GM12874 (cell line): ENCODE measurements around the gene ANO10.

Experiments
- CTCF ChIP-seq: IDR thresholded peaks from 2 replicates; pipeline ENCODE4 v1.5.1; 2011; ENCODE audit warnings: low read depth, mild to moderate bottlenecking, control low read depth, low read length, moderate library complexity; ENCODE audit not compliant: insufficient read depth

ANO10 gene

GRCh38 chr3:43473244-43473643 is 148.6 kb downstream of the ANO10 start:
- TF ChIP-seq CTCF, result no peak

GRCh38 chr3:43468133-43468532 is 153.7 kb downstream of the ANO10 start:
- TF ChIP-seq CTCF, result no peak

GRCh38 chr3:43465109-43465508 is 156.7 kb downstream of the ANO10 start:
- no peak for TF ChIP-seq CTCF

- TF ChIP-seq CTCF, result no peak
These were observed 160.5 kb downstream of the ANO10 start for GRCh38 chr3:43461345-43461744.

- no peak for TF ChIP-seq CTCF
These were observed 166.6 kb downstream of the ANO10 start for GRCh38 chr3:43455233-43455632.

- TF ChIP-seq CTCF, result no peak
These were observed 167.8 kb downstream of the ANO10 start for GRCh38 chr3:43453981-43454380.

- TF ChIP-seq CTCF, result no peak
These were observed 170.0 kb downstream of the ANO10 start for GRCh38 chr3:43451670-43452254.

GRCh38 chr3:43448098-43448497 is 173.7 kb downstream of the ANO10 start:
- no peak for TF ChIP-seq CTCF
